ENCODE data around the gene STAC3. TPM values are rescaled to one million over a fixed set of nuclear protein-coding genes. Genes with fewer than 3 reads are reported as not detected.
"Not testable (repeated sequence)": the region's sequence is repeated elsewhere in the genome, so short reads cannot be mapped to it uniquely, and the experiment has no call there.

STAC3 gene
- total RNA-seq (1 to 10 TPM in 3 of 9 donors, under 1 TPM in 5, not detected in 1; 0.47 to 5.7 (median 0.92) TPM), polyA plus RNA-seq (under 1 TPM; 0.61 to 0.67 TPM)
- long read RNA-seq, donor 1, partial matches to known transcripts = 0 of 1 reads
- long read RNA-seq, donor 1, other reads (novel, unspliced or antisense) = 1 of 1 reads
- long read RNA-seq, donor 2 = 0 reads
- long read RNA-seq, donor 3 = 0 reads

DNA sequence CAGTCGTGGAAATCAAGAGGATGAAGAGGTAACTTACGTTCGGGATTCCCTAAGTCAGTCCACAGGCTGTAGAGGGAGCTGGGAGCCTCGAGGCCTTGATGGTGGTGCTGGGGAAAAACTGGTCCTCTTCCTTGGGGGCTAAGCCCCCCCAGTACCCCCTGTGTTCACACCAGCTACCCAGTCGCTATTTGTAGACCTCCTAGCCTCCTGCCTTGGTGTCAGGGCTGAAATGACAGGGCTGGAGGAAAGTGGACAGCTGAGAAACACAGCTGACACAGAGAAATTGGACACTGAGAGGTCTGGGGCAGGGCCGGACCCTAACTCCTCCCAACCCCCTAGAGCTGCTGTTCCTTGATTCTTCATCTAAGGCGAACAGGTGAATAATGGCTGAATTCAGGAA is at the start of gene STAC3:
Gene STAC3, minus strand, starts transcription at position 232 of the 400 bp plus-strand sequence. CDS start 1,551 bp downstream, outside the sequence.
- Histone ChIP-seq H3K4me3 (no peak within 1 kb of the TSS), H3K36me3 (peaks cover 0 to 24% (median 16%) of the 10 kb centered on the region in 9 donors), H3K4me1 (no peaks in the 10 kb centered on the region), H3K27me3 (no peaks in the 10 kb centered on the region), H3K27ac (no peak within 1 kb of the TSS), H3K9me3 (no peaks in the 10 kb centered on the region)
- DNase-seq (no peak), ATAC-seq (no peak)
- intact Hi-C loops (cut with DNase I) = no loop called here
- TF ChIP-seq POLR2A (IDR thresholded peaks at IDR 0.05) = no peak
- TF ChIP-seq, protein P1, sequence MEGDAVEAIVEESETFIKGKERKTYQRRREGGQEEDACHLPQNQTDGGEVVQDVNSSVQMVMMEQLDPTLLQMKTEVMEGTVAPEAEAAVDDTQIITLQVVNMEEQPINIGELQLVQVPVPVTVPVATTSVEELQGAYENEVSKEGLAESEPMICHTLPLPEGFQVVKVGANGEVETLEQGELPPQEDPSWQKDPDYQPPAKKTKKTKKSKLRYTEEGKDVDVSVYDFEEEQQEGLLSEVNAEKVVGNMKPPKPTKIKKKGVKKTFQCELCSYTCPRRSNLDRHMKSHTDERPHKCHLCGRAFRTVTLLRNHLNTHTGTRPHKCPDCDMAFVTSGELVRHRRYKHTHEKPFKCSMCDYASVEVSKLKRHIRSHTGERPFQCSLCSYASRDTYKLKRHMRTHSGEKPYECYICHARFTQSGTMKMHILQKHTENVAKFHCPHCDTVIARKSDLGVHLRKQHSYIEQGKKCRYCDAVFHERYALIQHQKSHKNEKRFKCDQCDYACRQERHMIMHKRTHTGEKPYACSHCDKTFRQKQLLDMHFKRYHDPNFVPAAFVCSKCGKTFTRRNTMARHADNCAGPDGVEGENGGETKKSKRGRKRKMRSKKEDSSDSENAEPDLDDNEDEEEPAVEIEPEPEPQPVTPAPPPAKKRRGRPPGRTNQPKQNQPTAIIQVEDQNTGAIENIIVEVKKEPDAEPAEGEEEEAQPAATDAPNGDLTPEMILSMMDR (IDR thresholded peaks at IDR 0.05) = no peak
- WGBS, 4 donors = 77 to 82% (median 79%) methylated on average over 7 of the region's 7 CpGs

DNA sequence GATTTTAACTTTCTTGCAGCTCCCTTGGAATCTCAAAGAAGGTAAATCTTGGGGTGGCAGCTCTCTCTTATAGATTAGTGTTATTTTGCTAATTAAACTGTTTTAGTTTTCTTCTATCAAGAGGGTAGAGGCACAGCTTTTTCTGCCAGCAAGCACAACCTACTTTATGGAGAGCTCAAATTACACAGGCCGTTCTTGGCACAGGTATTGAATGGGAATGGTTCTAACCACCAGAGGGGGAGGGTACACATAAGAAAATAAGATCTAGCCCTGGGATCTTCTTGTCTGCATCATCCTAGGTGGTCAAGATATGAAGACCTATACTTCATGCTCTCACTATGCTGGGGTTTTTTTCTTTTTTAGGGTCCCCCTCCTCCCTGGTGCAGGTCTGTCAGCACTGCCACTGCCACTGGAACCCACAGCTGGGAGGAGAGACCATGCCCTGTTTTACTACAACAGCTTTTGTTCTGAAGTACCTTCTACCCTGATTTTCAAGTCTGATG is 48.6 kb upstream of the STAC3 start:
- TF ChIP-seq, protein P1 (IDR thresholded peaks at IDR 0.05) = no peak
- no peak for TF ChIP-seq POLR2A (IDR thresholded peaks at IDR 0.05)
- DNase-seq = no peak
- Histone ChIP-seq H3K4me1 (peaks cover 0 to 6% (median 0%) of the 10 kb centered on the region in 12 donors), H3K27me3 (no peaks in the 10 kb centered on the region), H3K27ac (no peak overlapping the region), H3K9me3 (no peaks in the 10 kb centered on the region), H3K4me3 (no peak overlapping the region), H3K36me3 (peaks cover 2 to 96% (median 84%) of the 10 kb centered on the region in 9 donors)
- 49 to 68% (median 52%) methylated on average over 1 of the region's 1 CpG for WGBS, 4 donors
- intact Hi-C loops (cut with DNase I) = no loop called here
- peak in 3 of 4 donors; percentile 33 to 71 (median 46) for ATAC-seq

DNA sequence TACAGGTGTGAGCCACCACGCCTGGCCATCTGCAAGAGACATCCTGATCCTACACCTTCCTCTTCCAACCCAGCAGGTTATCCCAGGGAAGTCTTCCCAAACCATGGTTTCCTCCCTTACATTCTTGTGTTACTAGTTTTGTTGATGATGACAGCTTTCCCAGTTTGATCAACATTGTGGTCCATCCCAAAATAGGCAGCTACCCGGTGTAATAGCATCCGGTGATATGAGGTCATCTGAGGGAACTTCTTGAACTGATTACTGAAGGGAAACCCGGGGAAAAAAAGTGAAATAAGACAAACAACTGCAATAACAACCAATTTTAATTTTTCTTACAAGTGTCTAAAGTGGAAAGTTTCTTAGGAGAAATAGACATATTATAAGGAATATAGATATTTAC is 45.3 kb upstream of the STAC3 start:
- no peaks in the 10 kb centered on the region for H3K27me3 ChIP-seq
- 74 to 79% (median 76%) methylated on average over 4 of the region's 4 CpGs for WGBS, 4 donors
- intact Hi-C loops (cut with DNase I) = no loop called here
- H3K36me3 ChIP-seq = peaks cover 2 to 100% (median 97%) of the 10 kb centered on the region in 9 donors
- no peaks in the 10 kb centered on the region for H3K9me3 ChIP-seq
- no peak overlapping the region for H3K27ac ChIP-seq
- DNase-seq = no peak
- H3K4me1 ChIP-seq = peaks cover 0 to 6% (median 0%) of the 10 kb centered on the region in 12 donors
- no peak for ATAC-seq
- TF ChIP-seq POLR2A (IDR thresholded peaks at IDR 0.05) = no peak
- TF ChIP-seq, protein P1 (IDR thresholded peaks at IDR 0.05) = no peak
- no peak overlapping the region for H3K4me3 ChIP-seq

DNA sequence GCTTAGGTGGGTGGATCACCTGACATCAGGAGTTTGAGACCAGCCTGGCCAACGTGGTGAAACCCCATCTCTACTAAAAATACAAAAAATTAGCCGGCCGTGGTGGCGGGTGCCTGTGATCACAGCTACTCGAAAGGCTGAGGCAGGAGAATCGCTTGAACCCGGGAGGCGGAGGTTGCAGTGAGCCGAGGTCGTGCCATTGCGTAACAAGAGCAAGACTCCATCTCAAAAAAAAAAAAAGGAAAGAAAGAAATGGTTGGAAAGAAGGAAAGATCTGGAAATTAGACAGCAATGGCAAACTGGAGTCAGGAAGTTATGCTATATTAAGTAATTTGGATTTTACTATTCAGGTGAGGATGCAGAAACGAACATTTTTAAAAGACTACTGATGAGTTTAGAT is 31.1 kb upstream of the STAC3 start:
- H3K4me1 ChIP-seq; H3K27ac ChIP-seq; H3K27me3 ChIP-seq; H3K9me3 ChIP-seq; DNase-seq; intact Hi-C loops (cut with DNase I); ATAC-seq; H3K4me3 ChIP-seq: not testable (repeated sequence)
- H3K36me3 ChIP-seq = peaks cover 0 to 97% (median 92%) of the 10 kb centered on the region in 9 donors
- WGBS, 4 donors = 92 to 96% (median 95%) methylated on average over 12 of the region's 12 CpGs

All from heart left ventricle (tissue), 16 donors.